ENCODE measurements around the gene NINL. TPM values are rescaled to one million over a fixed set of nuclear protein-coding genes. Genes with fewer than 3 reads are reported as not detected.

NINL gene
- polyA plus RNA-seq, 1 of the 3 experiments (the other 2 are of a cell fraction), result 22.5 TPM

DNA sequence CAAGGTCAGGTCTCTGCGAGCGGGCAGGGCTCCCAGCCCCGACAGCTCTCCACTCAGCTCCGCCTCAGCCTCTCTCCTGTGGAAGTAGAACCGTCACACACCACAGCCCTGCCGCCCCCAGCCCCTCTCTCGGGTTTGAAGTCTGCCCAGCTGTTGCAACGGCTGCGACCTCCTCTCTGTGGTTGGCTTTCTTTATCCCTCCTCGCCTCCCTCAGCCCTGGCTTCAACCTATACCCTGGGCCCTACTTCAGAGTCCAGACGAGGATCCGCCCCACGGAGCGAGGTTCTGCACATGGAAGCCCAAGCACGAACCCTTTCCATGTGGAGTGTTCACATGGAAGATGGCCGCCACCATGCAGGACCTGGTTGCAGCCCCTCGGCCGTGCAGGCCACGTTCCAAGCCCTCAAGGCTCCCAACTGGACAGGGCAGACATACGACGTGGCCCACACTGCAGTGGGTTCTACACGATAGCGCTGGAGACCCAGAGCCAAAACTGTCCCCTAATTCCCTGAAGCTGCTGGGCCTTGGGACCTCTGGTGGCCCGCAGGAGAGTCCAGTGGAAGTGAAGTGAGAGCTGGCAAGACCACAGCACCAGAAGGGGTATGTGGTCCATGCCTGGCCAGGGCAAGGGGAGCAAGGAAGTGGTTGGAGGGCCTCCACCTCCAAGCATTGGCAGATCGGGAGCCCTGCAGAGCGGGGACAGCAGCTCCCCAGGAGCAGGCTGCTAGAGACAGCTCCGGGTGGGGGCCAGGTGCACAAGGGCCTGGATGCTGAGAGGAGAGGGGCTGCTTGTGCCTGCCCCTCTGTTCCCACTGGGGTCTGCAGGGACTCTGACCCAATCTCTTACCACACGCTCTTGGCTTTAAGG lies 108.1 kb downstream of the NINL start:
- no peak overlapping the region for H3K4me3 ChIP-seq (ENCODE audit: low read depth in 2 of 2, low read length in 1 of 2)
- no peaks in the 10 kb centered on the region for H3K9me3 ChIP-seq
- ChIA-PET POLR2A (no interaction called here), CTCF (no interaction called here)
- no peak overlapping the region for H2AFZ ChIP-seq (ENCODE audit: low read depth)
- TF ChIP-seq RCOR1 (IDR thresholded peaks at IDR 0.05; ENCODE audit: low read length) (no peak), ELF1 (IDR thresholded peaks at IDR 0.05) (no peak), FOSL2 (IDR thresholded peaks at IDR 0.05; ENCODE audit: borderline replicate concordance, low read depth) (no peak), SMC3 (IDR thresholded peaks at IDR 0.05; ENCODE audit: low read depth, low read length) (no peak), FOXM1 (IDR thresholded peaks at IDR 0.05; ENCODE audit: low read depth) (no peak), EZH2phosphoT487 (IDR thresholded peaks at IDR 0.05; ENCODE audit: borderline replicate concordance, low read depth) (no peak), JUND (IDR thresholded peaks at IDR 0.05) (no peak)
- TF ChIP-seq, protein P1, sequence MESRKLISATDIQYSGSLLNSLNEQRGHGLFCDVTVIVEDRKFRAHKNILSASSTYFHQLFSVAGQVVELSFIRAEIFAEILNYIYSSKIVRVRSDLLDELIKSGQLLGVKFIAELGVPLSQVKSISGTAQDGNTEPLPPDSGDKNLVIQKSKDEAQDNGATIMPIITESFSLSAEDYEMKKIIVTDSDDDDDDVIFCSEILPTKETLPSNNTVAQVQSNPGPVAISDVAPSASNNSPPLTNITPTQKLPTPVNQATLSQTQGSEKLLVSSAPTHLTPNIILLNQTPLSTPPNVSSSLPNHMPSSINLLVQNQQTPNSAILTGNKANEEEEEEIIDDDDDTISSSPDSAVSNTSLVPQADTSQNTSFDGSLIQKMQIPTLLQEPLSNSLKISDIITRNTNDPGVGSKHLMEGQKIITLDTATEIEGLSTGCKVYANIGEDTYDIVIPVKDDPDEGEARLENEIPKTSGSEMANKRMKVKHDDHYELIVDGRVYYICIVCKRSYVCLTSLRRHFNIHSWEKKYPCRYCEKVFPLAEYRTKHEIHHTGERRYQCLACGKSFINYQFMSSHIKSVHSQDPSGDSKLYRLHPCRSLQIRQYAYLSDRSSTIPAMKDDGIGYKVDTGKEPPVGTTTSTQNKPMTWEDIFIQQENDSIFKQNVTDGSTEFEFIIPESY (IDR thresholded peaks at IDR 0.05; ENCODE audit: borderline replicate concordance, low read depth), result no peak
- TF ChIP-seq, protein P2, sequence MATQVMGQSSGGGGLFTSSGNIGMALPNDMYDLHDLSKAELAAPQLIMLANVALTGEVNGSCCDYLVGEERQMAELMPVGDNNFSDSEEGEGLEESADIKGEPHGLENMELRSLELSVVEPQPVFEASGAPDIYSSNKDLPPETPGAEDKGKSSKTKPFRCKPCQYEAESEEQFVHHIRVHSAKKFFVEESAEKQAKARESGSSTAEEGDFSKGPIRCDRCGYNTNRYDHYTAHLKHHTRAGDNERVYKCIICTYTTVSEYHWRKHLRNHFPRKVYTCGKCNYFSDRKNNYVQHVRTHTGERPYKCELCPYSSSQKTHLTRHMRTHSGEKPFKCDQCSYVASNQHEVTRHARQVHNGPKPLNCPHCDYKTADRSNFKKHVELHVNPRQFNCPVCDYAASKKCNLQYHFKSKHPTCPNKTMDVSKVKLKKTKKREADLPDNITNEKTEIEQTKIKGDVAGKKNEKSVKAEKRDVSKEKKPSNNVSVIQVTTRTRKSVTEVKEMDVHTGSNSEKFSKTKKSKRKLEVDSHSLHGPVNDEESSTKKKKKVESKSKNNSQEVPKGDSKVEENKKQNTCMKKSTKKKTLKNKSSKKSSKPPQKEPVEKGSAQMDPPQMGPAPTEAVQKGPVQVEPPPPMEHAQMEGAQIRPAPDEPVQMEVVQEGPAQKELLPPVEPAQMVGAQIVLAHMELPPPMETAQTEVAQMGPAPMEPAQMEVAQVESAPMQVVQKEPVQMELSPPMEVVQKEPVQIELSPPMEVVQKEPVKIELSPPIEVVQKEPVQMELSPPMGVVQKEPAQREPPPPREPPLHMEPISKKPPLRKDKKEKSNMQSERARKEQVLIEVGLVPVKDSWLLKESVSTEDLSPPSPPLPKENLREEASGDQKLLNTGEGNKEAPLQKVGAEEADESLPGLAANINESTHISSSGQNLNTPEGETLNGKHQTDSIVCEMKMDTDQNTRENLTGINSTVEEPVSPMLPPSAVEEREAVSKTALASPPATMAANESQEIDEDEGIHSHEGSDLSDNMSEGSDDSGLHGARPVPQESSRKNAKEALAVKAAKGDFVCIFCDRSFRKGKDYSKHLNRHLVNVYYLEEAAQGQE (IDR thresholded peaks at IDR 0.05; ENCODE audit: low read depth, low read length), result no peak
- no peak overlapping the region for H3K9ac ChIP-seq
- H3K27ac ChIP-seq (ENCODE audit: low read depth in 2 of 2, low read length in 1 of 2), result no peak overlapping the region
- no peak for DNase-seq
- no peaks in the 10 kb centered on the region for H3K4me1 ChIP-seq (ENCODE audit: control insufficient read depth in 1 of 2, insufficient read depth in 2 of 2, low read depth in 1 of 2, low read length in 1 of 2)
- peaks cover 9 to 45% of the 10 kb centered on the region in 2 experiments for H3K36me3 ChIP-seq (replicated peaks in 1 of 2; ENCODE audit: control insufficient read depth in 1 of 2, insufficient read depth in 2 of 2, low read length in 1 of 2)
- H3K4me2 ChIP-seq, result no peak overlapping the region
- no peaks in the 10 kb centered on the region for H3F3A ChIP-seq (replicated peaks; ENCODE audit: insufficient read depth)
- no peaks in the 10 kb centered on the region for H3K9me2 ChIP-seq
- H3K27me3 ChIP-seq (ENCODE audit: insufficient read depth), result no peaks in the 10 kb centered on the region
- WGBS (ENCODE audit: low lambda C conversion rate), result 96% methylated on average over 28 of the region's 28 CpGs
- no peaks in the 10 kb centered on the region for H3K79me2 ChIP-seq (ENCODE audit: insufficient read depth)
- no peaks in the 10 kb centered on the region for H4K20me1 ChIP-seq (ENCODE audit: insufficient read depth)

Measured in SK-N-SH (cell line).